Suprapubic skin (tissue), 4 donors: ENCODE data around the gene MYO15B.

Experiments used
- POLR2A ChIP-seq, 2 donors: fragments of 450-650 bp; IDR thresholded peaks; one replicate each; pipeline ENCODE4 v1.6.1; 2017; ENCODE audit warnings: antibody characterized with exemption in 2 of 2, mild to moderate bottlenecking in 2 of 2, moderate library complexity in 2 of 2
- POLR2AphosphoS5 ChIP-seq, 3 donors: sonication (generic); formaldehyde crosslinking; IDR thresholded peaks; one replicate each; pipeline ENCODE4 v1.6.1; 2017; ENCODE audit warnings: antibody characterized with exemption in 3 of 3
- TF ChIP-seq, protein P1 (sequence below), 2 donors: fragments of 200-600 bp in 1 of 2; fragments of 450-650 bp in 1 of 2; sonication (generic) in 1 of 2; IDR thresholded peaks; one replicate each; pipeline ENCODE4 v1.5.1; 2016 to 2019; ENCODE audit warnings: antibody characterized with exemption in 2 of 2, mild to moderate bottlenecking in 1 of 2, moderate library complexity in 1 of 2

- TF ChIP-seq, protein P1, sequence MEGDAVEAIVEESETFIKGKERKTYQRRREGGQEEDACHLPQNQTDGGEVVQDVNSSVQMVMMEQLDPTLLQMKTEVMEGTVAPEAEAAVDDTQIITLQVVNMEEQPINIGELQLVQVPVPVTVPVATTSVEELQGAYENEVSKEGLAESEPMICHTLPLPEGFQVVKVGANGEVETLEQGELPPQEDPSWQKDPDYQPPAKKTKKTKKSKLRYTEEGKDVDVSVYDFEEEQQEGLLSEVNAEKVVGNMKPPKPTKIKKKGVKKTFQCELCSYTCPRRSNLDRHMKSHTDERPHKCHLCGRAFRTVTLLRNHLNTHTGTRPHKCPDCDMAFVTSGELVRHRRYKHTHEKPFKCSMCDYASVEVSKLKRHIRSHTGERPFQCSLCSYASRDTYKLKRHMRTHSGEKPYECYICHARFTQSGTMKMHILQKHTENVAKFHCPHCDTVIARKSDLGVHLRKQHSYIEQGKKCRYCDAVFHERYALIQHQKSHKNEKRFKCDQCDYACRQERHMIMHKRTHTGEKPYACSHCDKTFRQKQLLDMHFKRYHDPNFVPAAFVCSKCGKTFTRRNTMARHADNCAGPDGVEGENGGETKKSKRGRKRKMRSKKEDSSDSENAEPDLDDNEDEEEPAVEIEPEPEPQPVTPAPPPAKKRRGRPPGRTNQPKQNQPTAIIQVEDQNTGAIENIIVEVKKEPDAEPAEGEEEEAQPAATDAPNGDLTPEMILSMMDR (IDR thresholded peaks at IDR 0.05) = no peak
- TF ChIP-seq POLR2AphosphoS5 (IDR thresholded peaks at IDR 0.05) (no peak), POLR2A (IDR thresholded peaks at IDR 0.05) (no peak)
Measured at GRCh38 chr17:75631353-75631752, 43.8 kb downstream of the MYO15B start.
